ENCODE measurements around the gene RHOG. TPM values are rescaled to one million over a fixed set of nuclear protein-coding genes. Genes with fewer than 3 reads are reported as not detected.

RHOG gene
- total RNA-seq, 1 experiment from 2014 or later = 31.2 TPM

DNA sequence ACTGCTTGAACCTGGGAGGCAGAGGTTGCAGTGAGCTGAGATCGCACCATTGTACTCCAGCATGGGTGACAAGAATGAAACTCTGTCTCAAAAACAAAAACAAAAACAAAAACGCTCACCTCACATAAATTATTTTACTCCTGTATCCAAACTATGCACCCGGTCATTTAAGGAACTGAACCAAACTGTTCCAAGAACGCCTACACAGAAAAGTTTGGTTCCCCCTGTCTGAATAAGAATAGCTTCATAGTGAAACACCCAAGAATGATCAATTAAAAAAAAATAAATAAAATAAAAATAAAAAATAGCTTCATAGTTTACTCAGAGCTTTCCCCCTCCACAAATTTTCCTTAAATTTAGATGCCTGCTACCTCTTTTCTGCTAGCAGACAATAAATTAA is 57.1 kb downstream of the RHOG start:
- Mint-ChIP-seq H3K36me3 (ENCODE audit: insufficient read depth, unreplicated experiment) (peaks cover 58% of the 10 kb centered on the region), H3K27me3 (ENCODE audit: unreplicated experiment) (no peaks in the 10 kb centered on the region), H3K9me3 (ENCODE audit: low read depth, unreplicated experiment) (no peaks in the 10 kb centered on the region), H3K4me3 (ENCODE audit: low read depth, unreplicated experiment) (no peak overlapping the region), H3K4me1 (ENCODE audit: low read depth, unreplicated experiment) (peaks cover 26% of the 10 kb centered on the region), H3K27ac (ENCODE audit: unreplicated experiment) (no peak overlapping the region)
- intact Hi-C loops (cut with micrococcal nuclease; ENCODE audit: unreplicated experiment) = loop anchor here (5.0 kb wide), 1 partner anchor 41 kb away; no protein-coding TSS in a partner anchor
- TF ChIP-seq, protein P1, sequence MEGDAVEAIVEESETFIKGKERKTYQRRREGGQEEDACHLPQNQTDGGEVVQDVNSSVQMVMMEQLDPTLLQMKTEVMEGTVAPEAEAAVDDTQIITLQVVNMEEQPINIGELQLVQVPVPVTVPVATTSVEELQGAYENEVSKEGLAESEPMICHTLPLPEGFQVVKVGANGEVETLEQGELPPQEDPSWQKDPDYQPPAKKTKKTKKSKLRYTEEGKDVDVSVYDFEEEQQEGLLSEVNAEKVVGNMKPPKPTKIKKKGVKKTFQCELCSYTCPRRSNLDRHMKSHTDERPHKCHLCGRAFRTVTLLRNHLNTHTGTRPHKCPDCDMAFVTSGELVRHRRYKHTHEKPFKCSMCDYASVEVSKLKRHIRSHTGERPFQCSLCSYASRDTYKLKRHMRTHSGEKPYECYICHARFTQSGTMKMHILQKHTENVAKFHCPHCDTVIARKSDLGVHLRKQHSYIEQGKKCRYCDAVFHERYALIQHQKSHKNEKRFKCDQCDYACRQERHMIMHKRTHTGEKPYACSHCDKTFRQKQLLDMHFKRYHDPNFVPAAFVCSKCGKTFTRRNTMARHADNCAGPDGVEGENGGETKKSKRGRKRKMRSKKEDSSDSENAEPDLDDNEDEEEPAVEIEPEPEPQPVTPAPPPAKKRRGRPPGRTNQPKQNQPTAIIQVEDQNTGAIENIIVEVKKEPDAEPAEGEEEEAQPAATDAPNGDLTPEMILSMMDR (IDR thresholded peaks at IDR 0.05; ENCODE audit: unreplicated experiment) = no peak
- no TSS peak for BruUV-seq (replicated peaks)
- CTCF ChIA-PET = no interaction called here
- DNase-seq = no peak

DNA sequence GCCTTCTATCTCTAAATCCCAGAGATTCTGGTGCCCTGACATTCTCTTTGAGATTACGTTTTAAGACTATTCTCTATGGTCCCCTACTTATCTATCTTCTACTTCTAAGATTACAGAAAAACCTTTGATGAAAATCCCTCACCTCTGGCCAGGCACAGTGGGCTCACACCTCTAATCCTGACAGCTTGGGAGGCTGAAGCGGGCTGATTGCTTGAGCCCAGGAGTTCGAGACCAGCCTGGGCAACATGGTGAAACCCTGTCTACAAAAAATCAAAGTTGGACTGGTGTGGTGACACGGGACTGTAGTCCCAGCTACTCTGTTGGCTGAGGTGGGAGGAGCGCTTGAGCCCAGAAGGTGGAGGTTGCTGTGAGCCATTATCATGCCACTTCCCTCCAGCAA is 57.8 kb downstream of the RHOG start:
- peaks cover 61% of the 10 kb centered on the region for H3K36me3 Mint-ChIP-seq (ENCODE audit: insufficient read depth, unreplicated experiment)
- H3K4me3 Mint-ChIP-seq (ENCODE audit: low read depth, unreplicated experiment) = no peak overlapping the region
- peaks cover 22% of the 10 kb centered on the region for H3K4me1 Mint-ChIP-seq (ENCODE audit: low read depth, unreplicated experiment)
- no peaks in the 10 kb centered on the region for H3K9me3 Mint-ChIP-seq (ENCODE audit: low read depth, unreplicated experiment)
- no peak for DNase-seq
- intact Hi-C loops (cut with micrococcal nuclease; ENCODE audit: unreplicated experiment) = loop anchor here (5.0 kb wide), 1 partner anchor 41 kb away; no protein-coding TSS in a partner anchor
- CTCF ChIA-PET = interaction anchor here (0.7 kb wide), 1 partner anchor 25 kb away, joined by 3 read pairs; no protein-coding TSS in a partner anchor
- no TSS peak for BruUV-seq (replicated peaks)
- H3K27me3 Mint-ChIP-seq (ENCODE audit: unreplicated experiment) = no peaks in the 10 kb centered on the region
- H3K27ac Mint-ChIP-seq (ENCODE audit: unreplicated experiment) = no peak overlapping the region
- TF ChIP-seq, protein P1 (IDR thresholded peaks at IDR 0.05; ENCODE audit: unreplicated experiment) = no peak

DNA sequence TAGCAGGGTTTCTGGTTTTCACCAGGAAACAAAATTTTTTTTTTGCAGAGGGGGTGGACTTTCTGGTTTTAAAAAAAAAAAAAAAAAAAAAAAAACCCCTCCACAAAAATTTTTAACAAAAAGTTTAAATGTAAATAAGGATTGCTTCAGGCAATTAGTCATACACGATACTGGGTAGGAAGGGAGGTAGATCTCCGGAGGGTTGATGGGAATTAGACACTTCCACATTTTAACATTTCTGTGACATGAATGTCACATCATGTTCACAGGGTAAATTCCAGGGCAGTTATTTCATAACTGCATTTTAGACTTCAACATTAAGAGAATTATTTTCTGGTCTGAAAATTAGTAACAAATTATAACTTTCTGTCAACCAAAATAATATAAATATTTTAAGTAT is 59.3 kb downstream of the RHOG start:
- TF ChIP-seq, protein P1 (IDR thresholded peaks at IDR 0.05; ENCODE audit: unreplicated experiment) = no peak
- no TSS peak for BruUV-seq (replicated peaks)
- no peaks in the 10 kb centered on the region for H3K27me3 Mint-ChIP-seq (ENCODE audit: unreplicated experiment)
- peaks cover 69% of the 10 kb centered on the region for H3K36me3 Mint-ChIP-seq (ENCODE audit: insufficient read depth, unreplicated experiment)
- no peaks in the 10 kb centered on the region for H3K9me3 Mint-ChIP-seq (ENCODE audit: low read depth, unreplicated experiment)
- no peak for DNase-seq
- H3K4me1 Mint-ChIP-seq (ENCODE audit: low read depth, unreplicated experiment) = peaks cover 12% of the 10 kb centered on the region
- intact Hi-C loops (cut with micrococcal nuclease; ENCODE audit: unreplicated experiment) = loop anchor here (5.0 kb wide), 1 partner anchor 39 kb away; no protein-coding TSS in a partner anchor
- H3K4me3 Mint-ChIP-seq (ENCODE audit: low read depth, unreplicated experiment) = no peak overlapping the region
- H3K27ac Mint-ChIP-seq (ENCODE audit: unreplicated experiment) = no peak overlapping the region
- CTCF ChIA-PET = interaction anchor here (0.7 to 1.1 kb wide), 2 partner anchors 28 to 242 kb away, joined by 6 to 7 read pairs; no protein-coding TSS in a partner anchor

Other genes with a start within 250 kb of the RHOG start
- gene ART5, start 199.0 kb downstream of the RHOG start, total RNA-seq (2022) = not detected in 2 replicates
- gene ART1, start 195.8 kb downstream of the RHOG start, total RNA-seq (2022) = not detected in 2 replicates
- gene CHRNA10, start 169.6 kb downstream of the RHOG start, total RNA-seq (2022) = 6.5 and 6.9 TPM in 2 replicates
- 114 and 126 TPM in 2 replicates for gene NUP98, start 43.4 kb downstream of the RHOG start, total RNA-seq (2022)
- 35.2 and 38.0 TPM in 2 replicates for gene PGAP2, start 32.4 kb downstream of the RHOG start, total RNA-seq (2022)
- gene STIM1, start 14.7 kb upstream of the RHOG start, total RNA-seq (2022) = 53.7 and 60.1 TPM in 2 replicates